GM12874 (cell line): ENCODE results near the gene SERPINA7.
A peak's percentile ranks its signal among the peaks of the same experiment; 100 is the strongest.

Source experiments
- TF ChIP-seq, protein P1 (sequence below): IDR thresholded peaks from 2 replicates; pipeline ENCODE4 v1.5.1; 2011; ENCODE audit warnings: low read depth, mild to moderate bottlenecking, control low read depth, low read length, moderate library complexity; ENCODE audit not compliant: insufficient read depth

SERPINA7 gene, protein sequence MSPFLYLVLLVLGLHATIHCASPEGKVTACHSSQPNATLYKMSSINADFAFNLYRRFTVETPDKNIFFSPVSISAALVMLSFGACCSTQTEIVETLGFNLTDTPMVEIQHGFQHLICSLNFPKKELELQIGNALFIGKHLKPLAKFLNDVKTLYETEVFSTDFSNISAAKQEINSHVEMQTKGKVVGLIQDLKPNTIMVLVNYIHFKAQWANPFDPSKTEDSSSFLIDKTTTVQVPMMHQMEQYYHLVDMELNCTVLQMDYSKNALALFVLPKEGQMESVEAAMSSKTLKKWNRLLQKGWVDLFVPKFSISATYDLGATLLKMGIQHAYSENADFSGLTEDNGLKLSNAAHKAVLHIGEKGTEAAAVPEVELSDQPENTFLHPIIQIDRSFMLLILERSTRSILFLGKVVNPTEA

DNA sequence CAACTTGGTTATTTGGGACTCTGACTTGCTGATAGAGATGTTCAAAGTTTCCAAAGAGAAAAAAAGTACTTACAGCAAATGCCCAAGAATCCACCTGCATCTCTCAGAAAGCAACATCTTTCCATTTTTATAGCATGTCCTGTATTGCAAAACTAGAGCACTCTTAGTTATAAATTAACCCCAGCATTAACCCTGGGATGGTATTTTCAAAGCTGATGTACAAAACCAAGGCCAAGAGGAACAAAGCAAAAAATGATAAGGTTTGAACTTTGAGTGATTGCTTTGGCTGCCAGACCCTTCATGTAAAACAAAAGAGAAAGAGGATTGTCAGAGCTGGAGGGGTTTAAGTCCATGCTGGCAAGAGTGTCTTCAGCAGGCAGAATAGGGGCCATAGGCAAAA, at the start of gene SERPINA7:
Gene SERPINA7, minus strand, starts transcription at position 103 of the 400 bp plus-strand sequence. CDS start 1,669 bp downstream, outside the sequence.
- TF ChIP-seq, protein P1, sequence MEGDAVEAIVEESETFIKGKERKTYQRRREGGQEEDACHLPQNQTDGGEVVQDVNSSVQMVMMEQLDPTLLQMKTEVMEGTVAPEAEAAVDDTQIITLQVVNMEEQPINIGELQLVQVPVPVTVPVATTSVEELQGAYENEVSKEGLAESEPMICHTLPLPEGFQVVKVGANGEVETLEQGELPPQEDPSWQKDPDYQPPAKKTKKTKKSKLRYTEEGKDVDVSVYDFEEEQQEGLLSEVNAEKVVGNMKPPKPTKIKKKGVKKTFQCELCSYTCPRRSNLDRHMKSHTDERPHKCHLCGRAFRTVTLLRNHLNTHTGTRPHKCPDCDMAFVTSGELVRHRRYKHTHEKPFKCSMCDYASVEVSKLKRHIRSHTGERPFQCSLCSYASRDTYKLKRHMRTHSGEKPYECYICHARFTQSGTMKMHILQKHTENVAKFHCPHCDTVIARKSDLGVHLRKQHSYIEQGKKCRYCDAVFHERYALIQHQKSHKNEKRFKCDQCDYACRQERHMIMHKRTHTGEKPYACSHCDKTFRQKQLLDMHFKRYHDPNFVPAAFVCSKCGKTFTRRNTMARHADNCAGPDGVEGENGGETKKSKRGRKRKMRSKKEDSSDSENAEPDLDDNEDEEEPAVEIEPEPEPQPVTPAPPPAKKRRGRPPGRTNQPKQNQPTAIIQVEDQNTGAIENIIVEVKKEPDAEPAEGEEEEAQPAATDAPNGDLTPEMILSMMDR: no peak

DNA sequence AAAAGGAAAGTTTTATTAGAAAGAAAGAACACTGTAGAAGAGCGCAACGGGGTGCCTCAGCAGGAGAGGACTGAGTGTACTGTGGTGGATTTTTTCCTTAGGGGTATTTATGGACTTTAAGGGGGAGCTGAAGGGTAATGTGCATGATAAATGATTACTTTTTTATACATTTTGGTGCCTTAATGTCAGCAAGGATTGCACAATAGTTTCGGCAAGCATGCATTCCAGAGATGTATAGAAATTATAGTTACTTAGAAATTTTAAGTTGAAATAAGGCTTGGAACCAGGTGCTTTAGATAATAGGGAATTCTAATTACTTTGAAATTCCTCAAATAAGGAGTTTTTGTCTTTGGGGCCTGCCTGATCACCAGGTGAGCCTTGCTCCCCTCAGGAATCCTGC, 30.5 kb upstream of the SERPINA7 start:
- TF ChIP-seq, protein P1: no peak

DNA sequence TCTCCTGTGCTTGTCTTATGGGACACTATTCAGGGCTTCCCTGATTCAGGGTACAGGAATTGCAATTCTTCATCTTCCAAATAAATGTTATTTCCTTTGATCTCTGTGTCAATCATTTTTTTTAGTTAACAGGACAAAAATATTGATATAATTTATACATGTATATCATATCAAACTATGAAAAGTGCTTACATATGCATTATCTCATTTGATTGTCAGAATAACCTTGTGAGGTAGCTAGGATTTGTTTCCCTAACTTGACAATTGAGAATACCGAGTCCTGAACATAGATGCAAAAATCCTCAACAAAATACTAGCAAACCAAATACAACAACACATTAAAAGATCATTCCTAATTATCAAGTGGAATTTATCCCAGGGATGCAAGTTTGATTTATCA, 11.5 kb upstream of the SERPINA7 start:
- TF ChIP-seq, protein P1: no peak

DNA sequence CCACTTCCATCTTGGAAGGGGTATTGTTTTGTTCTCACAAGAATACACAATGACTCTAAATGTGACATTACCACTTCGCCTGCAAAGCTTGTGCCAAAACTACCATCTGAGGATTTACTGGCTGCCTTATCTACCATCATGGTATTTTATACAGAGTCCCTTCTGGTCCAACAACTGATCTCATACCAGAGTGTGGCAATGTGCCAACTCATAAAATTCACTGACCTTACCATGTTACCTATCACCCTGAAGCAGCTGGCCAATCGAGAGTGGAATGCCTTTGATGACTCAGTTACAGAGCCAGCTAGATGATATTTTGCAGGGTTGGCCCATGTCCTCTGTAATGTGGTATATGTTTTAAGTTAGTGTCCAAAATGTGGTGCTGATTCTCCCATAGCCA, 3.8 kb upstream of the SERPINA7 start:
- TF ChIP-seq, protein P1: no peak

DNA sequence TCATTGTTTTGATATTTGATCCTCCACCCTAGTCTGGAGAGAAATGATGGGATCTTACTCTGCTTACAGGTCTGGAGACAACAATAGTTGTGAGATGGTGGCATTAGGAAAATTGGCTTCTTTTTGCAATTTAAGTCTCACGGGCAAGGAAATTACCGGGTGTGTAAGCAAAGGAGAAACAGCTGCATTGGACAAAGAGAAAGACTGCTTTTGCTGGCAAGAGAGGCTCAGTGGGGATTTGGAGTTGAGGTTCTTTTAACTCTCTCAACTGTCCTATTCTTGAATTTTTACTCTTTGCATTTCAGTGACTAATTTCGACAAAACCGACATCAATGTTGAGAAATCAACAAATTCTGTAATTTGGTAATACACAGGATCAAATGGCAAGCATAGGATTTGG, 2.3 kb upstream of the SERPINA7 start:
- TF ChIP-seq, protein P1: no peak

DNA sequence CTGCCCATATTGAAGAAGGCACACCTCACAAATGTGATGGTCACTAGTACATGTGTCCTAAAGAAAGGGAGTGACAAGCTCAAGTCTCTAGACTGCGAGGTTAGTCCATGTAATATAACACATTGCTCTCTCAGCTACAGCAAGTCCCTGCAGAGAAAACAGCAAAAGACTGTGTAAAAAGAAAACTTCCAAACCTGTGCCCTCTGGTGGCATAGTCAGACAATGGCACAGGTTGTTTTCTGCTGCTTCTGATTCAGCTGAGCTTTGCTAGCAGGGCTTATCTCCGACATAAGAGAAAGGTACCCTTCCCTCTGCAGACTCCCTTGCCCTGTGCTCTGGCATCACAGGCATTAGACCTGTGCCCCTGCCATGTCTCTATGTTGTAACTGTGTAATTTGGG, 1.4 kb upstream of the SERPINA7 start:
- TF ChIP-seq, protein P1: 0 out of 2 replicates have a peak, but pooled peaks have one; percentile 14

DNA sequence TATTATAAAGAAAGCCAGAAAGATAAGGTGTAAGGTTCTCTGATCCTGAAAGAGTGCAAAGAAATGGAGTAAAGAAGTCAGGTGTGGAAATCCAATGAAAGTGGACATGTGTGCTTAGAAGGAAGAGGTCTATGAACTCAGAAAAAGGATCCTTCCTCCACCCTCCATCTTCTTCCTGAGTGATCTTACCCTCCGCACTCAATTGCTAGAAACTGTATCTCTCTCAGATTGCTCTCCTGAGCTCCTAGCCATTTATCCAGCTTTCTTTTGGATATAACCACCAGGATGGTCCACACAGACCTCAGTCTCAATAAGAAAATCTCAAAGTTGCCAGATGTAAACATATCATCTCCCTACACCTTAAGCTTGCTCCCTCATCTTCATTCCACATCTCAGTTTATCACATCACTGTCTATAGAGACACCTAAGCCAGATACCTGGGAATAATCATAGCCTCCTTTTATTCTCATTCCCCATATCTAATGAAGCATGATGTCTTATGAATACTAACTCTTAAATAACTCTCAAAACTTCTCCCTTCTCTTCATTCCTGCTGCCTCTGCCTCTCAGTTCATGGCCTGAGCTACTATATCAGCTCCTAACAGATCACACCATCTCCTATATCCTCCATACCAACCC, 573 bp downstream of the SERPINA7 start:
- TF ChIP-seq, protein P1: no peak
